ENCODE data around the gene ZRANB1. TPM values are rescaled to one million over a fixed set of nuclear protein-coding genes. Genes with fewer than 3 reads are reported as not detected.

Gene ZRANB1
- polyA plus RNA-seq, 3 donors = 23.2 to 29.1 (median 24.4) TPM

- DNase-seq = no peak
Observed at GRCh38 chr10:124991835-124992234, 49.9 kb downstream of the ZRANB1 start.

- DNase-seq = peak; percentile 33
Observed at GRCh38 chr10:124992462-124993344, 50.8 kb downstream of the ZRANB1 start.

- DNase-seq = no peak
Observed at GRCh38 chr10:124993345-124993708, 51.4 kb downstream of the ZRANB1 start.

GRCh38 chr10:124993736-124994451 is 52.0 kb downstream of the ZRANB1 start:
- DNase-seq = no peak

- no peak for DNase-seq
Observed at GRCh38 chr10:124994573-124995473, 52.9 kb downstream of the ZRANB1 start.

GRCh38 chr10:124995605-124996004 is 53.7 kb downstream of the ZRANB1 start:
- no peak for DNase-seq

GRCh38 chr10:124996127-124996853 is 54.4 kb downstream of the ZRANB1 start:
- DNase-seq = no peak

- no peak for DNase-seq
Observed at GRCh38 chr10:124996854-124997215, 54.9 kb downstream of the ZRANB1 start.

GRCh38 chr10:124997306-124997705 is 55.4 kb downstream of the ZRANB1 start:
- DNase-seq = no peak

- no peak for DNase-seq
Observed at GRCh38 chr10:124997771-124998623, 56.1 kb downstream of the ZRANB1 start.

- DNase-seq = no peak
Observed at GRCh38 chr10:124998624-124999291, 56.8 kb downstream of the ZRANB1 start.

GRCh38 chr10:124999433-125000365 is 57.8 kb downstream of the ZRANB1 start:
- DNase-seq = no peak

- DNase-seq = no peak
Observed at GRCh38 chr10:125000366-125001312, 58.7 kb downstream of the ZRANB1 start.

GRCh38 chr10:125001313-125002046 is 59.6 kb downstream of the ZRANB1 start:
- DNase-seq = no peak

- DNase-seq = no peak
Observed at GRCh38 chr10:125002047-125002422, 60.1 kb downstream of the ZRANB1 start.

GRCh38 chr10:125002423-125003145 is 60.7 kb downstream of the ZRANB1 start:
- no peak for DNase-seq

All from renal pelvis (tissue), 4 donors.